Erythroblast (primary cell): ENCODE measurements around the gene UGT1A10.
"Not testable (repeated sequence)": the region's sequence is repeated elsewhere in the genome, so short reads cannot be mapped to it uniquely, and the experiment has no call there.

Experiments used
- GATA1 ChIP-seq: IDR thresholded peaks from 2 replicates; pipeline ENCODE4 v1.6.1; 2011; ENCODE audit warnings: low read depth, mild to moderate bottlenecking, control low read depth, low read length, moderate library complexity
- POLR2A ChIP-seq: IDR thresholded peaks from 2 replicates; pipeline ENCODE4 v1.6.1; 2011; ENCODE audit warnings: mild to moderate bottlenecking, low read length

DNA sequence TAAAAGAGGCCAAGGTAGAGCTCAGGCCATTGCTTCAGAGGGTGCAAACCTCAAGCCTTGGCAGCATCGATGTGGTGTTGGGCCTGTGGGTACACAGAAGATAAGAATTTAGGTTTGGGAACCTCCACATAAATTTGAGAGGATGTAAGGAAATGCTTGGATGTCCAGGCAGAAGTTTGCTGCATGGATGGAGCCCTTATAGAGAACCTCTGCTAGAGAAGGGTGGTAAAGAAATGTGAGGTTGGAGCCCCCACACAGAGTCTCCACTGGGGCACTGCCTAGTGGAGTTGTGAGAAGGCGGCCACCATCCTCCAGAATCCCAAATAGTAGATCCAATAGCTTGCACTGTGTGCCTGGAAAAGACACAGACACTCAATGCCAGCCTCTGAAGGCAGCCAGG is 114.4 kb downstream of the UGT1A10 start:
- not testable (repeated sequence) for TF ChIP-seq POLR2A, GATA1
